Left forelimb (tissue), 1 donor: Measurements from ENCODE around the gene IFT52.

ENCODE experiments used
- DNase-seq: peaks from one replicate; pipeline ENCODE4 v3.0.0-alpha.2; 2018; ENCODE audit warnings: low spot score

The IFT52 gene

GRCh38 chr20:43590392-43591303 lies at the start of gene IFT52:
TSS of gene IFT52 (plus strand) at chr20:43590937. CDS start at chr20:43594699, 3,762 bp downstream.
- peak; percentile 94 for DNase-seq

GRCh38 chr20:43541214-43541613 lies 49.5 kb upstream of the IFT52 start:
- DNase-seq = no peak

- no peak for DNase-seq
Measured at GRCh38 chr20:43542161-43542560, 48.6 kb upstream of the IFT52 start.

- no peak for DNase-seq
Measured at GRCh38 chr20:43542674-43543073, 48.1 kb upstream of the IFT52 start.

- no peak for DNase-seq
Measured at GRCh38 chr20:43543138-43543537, 47.6 kb upstream of the IFT52 start.

GRCh38 chr20:43544501-43544900 lies 46.2 kb upstream of the IFT52 start:
- DNase-seq = no peak

- DNase-seq = no peak
Measured at GRCh38 chr20:43545837-43546578, 44.7 kb upstream of the IFT52 start.

- DNase-seq = no peak
Measured at GRCh38 chr20:43548273-43548880, 42.4 kb upstream of the IFT52 start.

- no peak for DNase-seq
Measured at GRCh38 chr20:43549416-43550065, 41.2 kb upstream of the IFT52 start.

- DNase-seq = no peak
Measured at GRCh38 chr20:43550456-43550855, 40.3 kb upstream of the IFT52 start.

GRCh38 chr20:43554369-43554768 lies 36.4 kb upstream of the IFT52 start:
- no peak for DNase-seq

GRCh38 chr20:43558412-43559146 lies 32.2 kb upstream of the IFT52 start, which contains the start of gene SGK2:
TSS of gene SGK2 (plus strand) at chr20:43559027. CDS start at chr20:43566496, 7,469 bp downstream.
- no peak for DNase-seq

GRCh38 chr20:43559147-43559987 lies 31.4 kb upstream of the IFT52 start:
- no peak for DNase-seq

- DNase-seq = no peak
Measured at GRCh38 chr20:43560974-43561373, 29.8 kb upstream of the IFT52 start.

GRCh38 chr20:43563429-43563828 lies 27.3 kb upstream of the IFT52 start:
- no peak for DNase-seq

GRCh38 chr20:43563991-43564390 lies 26.7 kb upstream of the IFT52 start:
- DNase-seq = no peak

GRCh38 chr20:43564455-43564854 lies 26.3 kb upstream of the IFT52 start:
- DNase-seq = no peak

- DNase-seq = no peak
Measured at GRCh38 chr20:43564993-43565757, 25.6 kb upstream of the IFT52 start.

GRCh38 chr20:43565758-43566104 lies 25.0 kb upstream of the IFT52 start:
- no peak for DNase-seq

- no peak for DNase-seq
Measured at GRCh38 chr20:43567477-43567876, 23.3 kb upstream of the IFT52 start.
